NCI-H2196 (cell line): ENCODE measurements around the gene SPRYD4.
"Not testable (repeated sequence)": the region's sequence is repeated elsewhere in the genome, so short reads cannot be mapped to it uniquely, and the experiment has no call there.

Experiments used
- DNase-seq: peaks from one replicate; lab custom pipeline; 2025; ENCODE audit not compliant: unreplicated experiment; lab: John Stamatoyannopoulos, UW

SPRYD4 gene

DNA sequence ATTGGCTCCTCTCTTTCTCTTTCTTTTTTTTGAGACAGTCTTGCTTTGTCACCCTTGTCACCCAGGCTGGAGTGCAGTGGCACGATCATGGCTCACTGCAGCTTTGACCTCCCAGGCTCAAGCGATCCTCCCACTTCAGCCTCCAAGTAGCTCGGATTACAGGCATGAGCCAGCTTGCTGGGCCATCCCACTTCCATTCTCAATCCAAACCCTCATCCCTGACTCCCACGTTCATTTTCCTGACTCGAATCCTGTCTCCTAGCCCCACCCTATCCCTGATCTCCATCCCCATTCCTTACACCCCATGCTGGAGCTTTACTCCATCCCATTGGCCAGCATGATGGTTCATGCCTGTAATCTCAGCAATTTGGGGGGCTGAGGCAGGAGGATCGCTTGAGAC lies 7.8 kb downstream of the SPRYD4 start:
- no peak for DNase-seq

DNA sequence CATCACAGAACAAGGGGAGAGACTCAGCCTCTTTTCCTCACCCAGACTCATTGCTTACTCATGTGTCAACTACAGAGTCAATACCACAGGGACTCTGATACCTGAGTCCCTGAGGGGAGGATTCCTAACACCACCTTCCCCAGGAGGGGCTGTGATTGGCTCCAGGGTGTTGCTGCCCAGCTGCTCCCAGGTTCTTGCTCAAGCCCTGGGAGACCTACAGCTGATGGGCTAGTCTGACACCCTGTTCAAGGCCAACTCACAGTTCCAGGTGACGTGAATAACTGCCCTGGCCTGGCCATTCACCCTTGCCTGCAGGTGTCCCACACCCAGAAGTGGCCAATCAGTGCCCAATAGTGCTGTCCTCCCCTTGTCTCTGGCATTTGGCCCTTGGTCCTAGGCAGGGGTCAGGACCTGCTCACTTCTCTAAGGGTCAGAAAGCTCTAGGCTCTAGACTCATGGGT lies 8.6 kb downstream of the SPRYD4 start:
- DNase-seq, result no peak

DNA sequence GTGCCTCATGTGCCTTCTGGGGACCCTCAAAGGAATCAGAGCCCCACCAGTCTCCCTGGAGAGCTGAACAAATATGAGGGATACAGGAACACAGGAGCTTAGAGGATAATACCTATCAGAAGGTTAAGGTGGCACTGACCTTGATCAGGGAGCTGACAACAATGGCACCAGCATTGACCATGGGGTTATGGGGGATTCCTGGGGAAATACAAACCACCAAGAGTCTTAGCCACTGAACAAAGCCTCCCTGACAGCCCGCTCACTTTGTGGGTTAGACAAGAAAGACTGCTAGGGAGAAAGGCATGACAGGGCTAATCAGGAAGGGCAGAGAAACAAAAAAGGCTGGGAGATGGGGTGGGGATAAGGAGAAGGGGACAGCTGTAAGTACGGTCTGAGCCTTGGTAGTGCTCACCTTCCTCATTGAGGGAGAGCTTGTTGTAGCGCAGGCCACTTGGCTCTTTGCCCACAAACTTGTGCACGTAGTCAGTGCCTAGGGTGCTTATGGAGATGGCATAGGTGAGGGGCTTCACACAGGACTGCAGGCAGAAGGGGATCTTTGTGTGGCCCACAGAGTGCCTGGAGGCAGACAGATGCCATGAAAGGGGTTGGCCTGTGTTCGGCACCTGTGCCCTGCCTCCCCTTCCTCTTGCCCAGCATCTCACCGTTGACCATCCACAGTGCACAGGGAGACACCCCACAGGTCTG lies 9.3 kb downstream of the SPRYD4 start:
- no peak for DNase-seq

DNA sequence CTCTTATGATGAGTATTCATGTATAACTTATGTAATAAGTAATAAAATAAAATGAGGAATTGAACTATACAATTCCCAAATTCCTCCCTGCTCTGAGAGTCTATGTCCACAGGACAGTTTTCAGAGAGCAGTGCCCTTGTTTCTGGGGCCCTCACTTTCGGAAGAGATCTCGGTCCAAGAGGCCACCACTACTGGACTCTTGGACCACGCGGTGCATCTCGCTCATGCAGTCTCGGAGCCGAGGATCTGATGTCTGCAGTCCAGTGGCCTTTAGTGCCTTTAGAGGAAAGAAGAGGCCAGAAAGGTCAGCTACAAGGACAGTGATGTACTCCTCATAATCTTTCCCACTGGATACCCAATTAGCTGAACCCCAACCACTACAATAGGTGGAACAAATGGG lies 11.2 kb downstream of the SPRYD4 start:
- no peak for DNase-seq

DNA sequence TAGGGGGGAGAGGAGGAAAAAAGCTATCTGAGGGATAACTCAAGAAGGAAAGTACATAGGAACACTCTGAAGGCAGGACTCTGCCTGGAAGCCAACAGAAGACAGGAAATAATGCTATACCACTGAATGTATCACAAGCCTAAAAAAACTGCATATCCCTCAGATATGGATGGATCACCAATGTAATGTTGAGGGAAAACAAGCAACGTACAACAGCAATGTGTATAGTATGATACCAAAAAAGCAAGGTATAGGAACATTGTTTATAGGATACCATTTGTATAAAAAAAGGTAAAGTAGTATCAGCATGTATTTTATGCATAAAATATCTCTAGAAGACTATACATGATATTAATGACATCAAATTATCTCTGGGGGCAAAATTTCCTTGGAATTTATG lies 16.2 kb downstream of the SPRYD4 start:
- no peak for DNase-seq

DNA sequence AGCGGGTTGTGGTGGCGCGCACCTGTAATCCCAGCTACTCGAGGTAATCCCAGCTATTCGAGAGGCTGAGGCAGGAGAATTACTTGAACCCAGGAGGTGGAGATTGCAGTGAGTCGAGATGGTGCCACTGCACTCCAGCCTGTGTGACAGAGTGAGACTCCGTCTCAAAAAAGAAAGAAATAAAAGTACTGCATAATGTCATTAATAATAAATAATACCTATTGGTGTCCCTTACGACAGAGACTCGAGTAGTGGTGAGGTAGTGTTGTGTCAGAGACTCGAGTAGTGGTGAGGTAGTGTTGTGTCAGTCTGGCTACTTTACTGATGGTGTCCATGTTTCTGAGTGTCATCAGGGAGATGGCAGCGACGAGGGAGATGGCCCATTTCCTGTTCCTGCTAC lies 18.3 kb downstream of the SPRYD4 start:
- DNase-seq, result no peak

DNA sequence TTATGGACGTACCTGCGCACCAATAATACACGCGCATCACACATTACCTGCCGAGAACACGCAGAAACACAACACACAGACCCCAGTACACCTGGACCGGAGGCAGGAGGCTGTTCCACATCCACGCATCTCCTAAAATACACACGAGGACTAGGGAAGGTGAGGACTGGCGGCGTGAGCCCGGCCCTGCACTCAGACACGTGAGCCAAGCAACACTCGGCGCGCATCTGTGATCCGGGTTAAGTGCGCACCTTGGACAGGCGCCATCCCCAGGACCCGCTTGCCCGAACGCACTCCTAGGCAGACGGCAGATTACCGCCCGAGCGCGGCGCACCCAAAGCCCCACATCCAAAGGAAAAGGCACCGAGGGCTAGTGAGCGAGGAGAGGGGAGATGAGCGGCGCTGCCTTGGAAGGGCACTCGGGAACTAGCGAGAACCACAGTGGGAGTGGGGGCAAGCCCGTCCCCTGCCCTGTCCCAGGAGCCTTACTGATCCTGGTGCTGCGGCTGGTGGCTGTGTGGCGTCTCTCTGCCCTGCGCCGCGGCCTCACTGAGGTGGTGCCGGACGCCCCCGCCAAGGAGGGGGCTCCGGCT lies 19.2 kb downstream of the SPRYD4 start:
- DNase-seq, result peak; percentile 60

DNA sequence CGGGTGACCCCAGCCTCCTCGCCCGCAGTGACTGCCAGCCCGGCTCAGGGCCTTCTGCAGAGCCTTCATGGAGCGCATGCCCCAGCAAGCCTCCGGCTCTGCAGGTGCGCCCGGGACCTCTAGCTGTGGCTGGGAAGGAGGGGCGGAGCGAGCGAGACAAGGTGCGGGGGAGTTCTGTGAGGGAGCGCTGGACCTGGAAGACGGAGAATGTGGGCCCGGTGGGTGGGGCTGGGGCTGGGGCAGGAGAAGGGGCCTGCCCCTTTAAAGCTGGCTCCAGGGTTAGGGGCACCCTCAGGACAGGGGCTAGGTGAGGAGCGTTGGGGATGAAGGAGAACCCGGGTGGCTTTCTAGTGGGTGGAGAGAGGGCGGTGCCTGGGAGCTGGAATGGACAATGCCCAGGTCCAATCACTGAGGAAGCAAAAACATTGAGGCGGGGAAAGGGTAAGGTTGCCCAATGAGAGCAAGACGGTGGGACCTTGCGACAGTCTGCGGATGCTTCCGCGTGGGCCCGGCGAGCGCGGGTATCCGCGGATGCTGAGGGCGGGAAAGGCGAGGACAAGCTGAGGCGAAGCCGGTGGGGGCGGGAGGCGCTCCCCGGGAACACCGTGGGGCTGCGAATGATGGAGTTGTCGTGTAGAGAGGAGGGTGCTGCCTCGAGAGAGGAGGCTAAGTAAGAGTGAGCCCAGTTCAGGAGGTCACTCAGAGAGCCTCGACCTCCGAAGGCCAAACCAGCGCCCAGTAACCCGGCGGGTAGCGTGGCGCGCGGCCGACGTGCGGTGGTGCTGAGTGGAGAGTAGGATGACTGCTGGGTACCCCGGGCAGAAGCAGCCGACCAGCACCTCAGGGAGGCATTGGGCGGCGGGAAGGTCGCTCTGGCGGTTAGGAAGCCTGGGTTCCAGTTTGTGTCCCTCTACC lies 19.9 kb downstream of the SPRYD4 start, which contains the start of gene GLS2:
Gene GLS2 (minus strand): TSS at position 121 of the 915 bp plus-strand sequence. CDS start 43 bp downstream, at position 78.
- peak; percentile 92 for DNase-seq

DNA sequence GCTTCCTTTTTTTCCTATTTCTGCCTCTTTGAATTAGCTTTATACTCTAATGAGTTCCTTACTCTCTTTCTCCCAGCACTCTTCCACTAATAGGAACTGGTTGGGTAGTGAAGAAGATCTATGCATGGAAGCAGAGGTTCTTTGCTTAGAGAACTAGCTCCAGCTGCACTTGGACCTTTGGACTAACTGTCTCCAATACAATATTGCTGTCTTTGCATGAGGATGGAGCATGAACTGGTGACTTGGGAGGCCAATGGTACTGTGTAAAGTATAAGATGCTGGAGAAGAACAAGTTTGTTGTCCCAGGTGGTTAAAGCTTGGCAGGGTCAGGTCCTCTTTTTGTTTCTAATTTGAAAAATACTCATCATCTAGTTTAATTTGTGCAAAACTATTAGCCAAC lies 22.0 kb downstream of the SPRYD4 start:
- no peak for DNase-seq

DNA sequence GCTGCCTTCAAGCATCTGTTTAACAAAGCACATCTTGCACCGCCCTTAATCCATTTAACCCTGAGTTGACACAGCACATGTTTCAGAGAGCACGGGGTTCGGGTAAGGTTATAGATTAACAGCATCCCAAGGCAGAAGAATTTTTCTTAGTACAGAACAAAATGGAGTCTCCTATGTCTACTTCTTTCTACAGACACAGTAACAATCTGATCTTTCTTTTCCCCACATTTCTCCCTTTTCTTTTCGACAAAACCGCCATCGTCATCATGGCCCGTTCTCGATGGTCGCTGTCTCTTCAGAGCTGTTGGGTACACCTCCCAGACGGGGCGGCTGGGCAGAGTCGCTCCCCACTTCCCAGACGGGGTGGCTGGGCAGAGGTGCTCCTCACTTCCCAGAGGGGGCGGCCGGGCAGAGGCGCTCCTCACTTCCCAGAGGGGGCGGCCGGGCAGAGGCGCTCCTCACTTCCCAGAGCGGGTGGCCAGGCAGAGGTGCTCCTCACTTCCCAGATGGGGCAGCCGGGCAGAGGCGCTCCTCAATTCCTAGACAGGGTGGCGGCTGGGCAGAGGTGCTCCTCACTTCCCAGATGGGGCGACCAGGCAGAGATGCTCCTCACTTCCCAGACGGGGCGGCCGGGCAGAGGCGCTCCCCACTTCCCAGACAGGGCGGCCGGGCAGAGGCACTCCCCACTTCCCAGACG lies 25.2 kb downstream of the SPRYD4 start:
- not testable (repeated sequence) for DNase-seq

DNA sequence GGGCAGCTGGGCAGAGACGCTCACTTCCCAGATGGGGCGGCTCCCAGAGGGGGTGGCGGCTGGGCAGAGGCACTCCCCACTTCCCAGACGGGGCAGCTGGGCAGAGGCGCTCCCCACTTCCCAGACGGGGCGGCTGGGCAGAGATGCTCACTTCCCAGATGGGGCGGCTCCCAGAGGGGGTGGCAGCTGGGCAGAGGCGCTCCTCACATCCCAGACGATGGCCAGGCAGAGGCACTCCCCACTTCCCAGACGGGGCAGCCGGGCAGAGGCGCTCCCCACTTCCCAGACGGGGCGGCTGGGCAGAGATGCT lies 25.7 kb downstream of the SPRYD4 start:
- DNase-seq, result not testable (repeated sequence)

DNA sequence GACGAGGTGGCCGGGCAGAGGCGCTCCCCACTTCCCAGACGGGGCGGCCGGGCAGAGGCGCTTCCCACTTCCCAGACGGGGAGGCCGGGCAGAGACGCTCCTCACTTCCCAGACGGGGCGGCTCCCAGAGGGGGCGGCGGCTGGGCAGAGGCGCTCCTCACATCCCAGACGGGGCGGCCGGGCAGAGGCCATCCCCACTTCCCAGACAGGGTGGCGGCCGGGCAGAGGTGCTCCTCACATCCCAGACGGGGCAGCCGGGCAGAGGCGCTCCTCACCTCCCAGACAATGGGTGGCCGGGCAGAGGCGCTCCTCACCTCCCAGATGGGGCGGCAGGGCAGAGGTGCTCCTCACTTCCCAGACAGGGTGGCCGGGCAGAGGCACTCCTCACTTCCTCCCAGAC lies 26.1 kb downstream of the SPRYD4 start:
- DNase-seq, result not testable (repeated sequence)

DNA sequence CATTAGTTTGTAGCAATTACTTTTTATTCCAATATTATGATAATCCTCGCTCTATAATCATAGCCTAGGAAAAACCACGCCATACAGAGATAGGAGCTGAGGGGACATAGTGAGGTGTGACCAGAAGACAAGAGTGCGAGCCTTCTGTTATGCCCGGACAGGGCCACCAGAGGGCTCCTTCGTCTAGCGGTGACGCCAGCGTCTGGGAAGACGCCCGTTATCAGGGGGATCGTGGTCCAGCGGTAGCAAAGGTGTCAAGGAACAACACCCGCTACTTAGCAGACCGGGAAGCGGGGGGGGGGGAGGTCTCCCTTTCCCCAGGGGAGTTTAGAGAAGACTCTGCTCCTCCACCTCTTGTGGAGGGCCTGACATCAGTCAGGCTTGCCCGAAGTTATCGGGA lies 28.3 kb downstream of the SPRYD4 start:
- not testable (repeated sequence) for DNase-seq

DNA sequence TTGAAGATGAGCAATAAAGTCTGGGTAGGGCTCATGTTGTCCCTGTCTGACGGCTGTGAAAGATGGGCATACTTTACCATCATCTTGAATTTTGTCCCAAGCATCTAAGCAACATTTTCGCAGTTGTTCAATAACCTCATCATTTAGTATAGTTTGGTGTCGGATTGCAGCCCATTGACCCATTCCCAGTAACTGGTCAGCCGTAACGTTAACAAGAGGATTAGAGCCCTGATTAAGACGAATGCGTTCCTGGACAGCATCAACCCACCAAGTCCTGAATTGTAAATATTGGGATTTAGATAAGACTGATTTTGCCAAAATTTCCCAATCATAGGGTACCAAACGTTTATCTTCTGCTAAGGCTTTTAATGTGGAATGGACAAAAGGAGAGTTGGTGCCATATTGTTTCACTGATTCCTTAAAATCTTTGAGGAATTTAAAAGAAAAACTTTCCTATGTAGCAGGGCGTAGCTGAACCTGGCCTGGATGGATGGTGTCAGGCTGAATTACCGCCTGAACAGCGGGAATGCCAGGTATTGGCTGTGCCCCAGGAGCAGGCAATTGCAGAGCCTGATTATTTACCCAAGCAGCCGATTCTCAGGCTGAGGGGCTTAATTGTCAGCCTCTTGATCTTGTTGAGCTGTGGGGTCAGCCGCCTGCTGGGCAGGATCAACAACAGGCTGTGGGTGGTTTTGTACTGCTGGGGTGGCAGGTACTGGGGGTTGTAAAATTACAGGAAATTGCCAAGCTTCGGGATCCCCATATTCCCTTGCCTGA lies 29.9 kb downstream of the SPRYD4 start:
- not testable (repeated sequence) for DNase-seq

DNA sequence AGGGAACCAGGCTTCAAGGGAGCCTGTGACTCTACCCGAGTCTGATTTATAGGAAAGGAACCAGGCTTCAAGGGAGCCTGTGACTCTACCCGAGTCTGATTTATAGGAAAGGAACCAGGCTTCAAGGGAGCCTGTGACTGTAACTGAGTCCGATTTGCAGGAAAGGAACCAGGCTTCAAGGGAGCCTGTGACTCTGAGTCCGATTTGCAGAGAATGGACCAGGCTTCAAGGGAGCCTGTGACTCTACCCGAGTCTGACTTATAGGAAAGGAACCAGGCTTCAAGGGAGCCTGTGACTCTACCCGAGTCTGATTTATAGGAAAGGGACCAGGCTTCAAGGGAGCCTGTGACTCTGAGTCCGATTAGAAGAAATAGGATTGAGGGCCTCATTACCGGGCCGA lies 31.1 kb downstream of the SPRYD4 start:
- not testable (repeated sequence) for DNase-seq

DNA sequence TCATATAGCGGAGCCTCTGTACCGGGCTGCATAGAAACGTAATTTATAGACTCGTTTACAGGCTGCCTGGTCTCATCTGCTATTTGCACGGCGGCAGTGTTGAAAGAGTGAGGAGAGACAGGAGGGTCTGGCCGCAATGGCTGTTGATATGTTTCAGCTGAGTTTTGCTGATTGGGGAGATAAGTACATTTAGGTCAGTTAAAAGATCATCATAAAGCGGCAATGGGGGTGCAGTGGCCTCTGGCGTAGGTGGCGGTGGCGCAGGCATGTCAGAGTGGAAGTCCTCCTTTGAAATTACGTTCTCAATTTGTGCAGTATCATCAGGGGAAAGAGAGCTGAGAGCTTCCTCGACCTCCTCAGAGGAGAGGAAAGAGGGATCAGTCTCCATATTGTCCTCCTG lies 31.5 kb downstream of the SPRYD4 start:
- DNase-seq, result not testable (repeated sequence)

DNA sequence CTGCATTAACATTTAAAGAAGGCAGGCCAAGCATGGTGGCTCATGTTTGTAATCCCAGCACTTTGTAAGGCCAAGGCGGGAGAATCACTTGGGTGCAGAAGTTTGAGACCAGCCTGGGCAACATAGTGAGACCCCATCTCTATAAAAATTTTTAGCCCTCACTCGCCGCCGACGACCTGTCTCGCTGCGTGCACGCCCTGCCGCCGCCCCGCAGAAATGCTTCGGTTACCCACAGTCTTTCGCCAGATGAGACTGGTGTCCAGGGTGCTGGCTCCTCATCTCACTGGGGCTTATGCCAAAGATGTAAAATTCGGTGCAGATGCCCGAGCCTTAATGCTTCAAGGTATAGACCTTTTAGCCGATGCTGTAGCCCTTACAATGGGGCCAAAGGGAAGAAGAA lies 42.4 kb downstream of the SPRYD4 start:
- DNase-seq, result no peak

DNA sequence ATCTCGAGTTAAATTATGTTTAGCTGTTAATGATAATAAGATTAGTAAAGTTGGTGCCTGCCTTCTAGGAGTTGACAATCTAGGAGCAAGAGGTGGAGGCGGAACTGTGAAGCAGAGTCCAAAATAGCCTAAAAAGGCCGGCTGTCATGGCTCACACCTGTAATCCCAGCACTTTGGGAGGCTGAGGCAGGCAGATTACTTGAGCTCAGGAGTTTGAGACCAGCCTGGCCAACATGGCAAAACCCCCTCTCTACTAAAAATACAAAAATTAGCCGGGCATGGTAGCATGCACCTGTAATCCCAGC lies 45.6 kb downstream of the SPRYD4 start:
- DNase-seq, result not testable (repeated sequence)

DNA sequence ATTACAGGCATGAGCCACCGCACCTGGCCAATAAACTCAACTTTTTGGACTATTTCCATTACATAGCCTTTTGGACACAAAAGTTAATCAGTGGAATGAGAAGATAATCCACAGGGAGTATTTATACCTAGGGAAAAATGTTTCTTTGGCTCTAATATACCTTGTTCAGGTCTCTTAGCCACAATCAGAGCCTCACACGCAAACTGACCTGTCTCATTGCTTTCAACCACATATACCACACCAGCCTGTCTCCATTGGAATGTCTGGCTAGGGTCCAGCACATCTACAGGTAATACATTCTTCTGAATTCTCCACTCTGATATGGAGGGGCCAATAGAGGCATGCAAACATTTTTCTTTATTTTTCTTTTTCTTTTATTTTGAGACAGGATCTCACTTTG lies 49.5 kb downstream of the SPRYD4 start:
- no peak for DNase-seq

DNA sequence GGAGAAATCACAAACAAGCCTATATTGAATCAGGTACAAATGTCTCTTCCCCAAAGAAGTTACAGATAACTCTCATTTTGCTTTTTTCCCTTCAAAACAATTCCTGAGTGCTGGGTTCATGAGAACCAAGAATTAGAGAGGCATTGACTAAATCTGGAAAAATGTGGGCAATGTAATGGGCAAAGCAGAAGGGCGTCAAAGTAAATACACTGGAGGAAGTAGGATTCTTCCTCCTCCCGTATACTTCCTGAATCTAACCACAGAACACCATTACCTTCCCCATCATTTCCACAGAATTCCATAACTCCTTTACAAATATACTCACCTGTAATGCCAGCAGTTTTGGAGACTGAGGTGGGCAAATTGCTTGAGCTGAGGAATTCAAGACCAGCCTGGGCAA lies 50.2 kb downstream of the SPRYD4 start:
- DNase-seq, result no peak

DNA sequence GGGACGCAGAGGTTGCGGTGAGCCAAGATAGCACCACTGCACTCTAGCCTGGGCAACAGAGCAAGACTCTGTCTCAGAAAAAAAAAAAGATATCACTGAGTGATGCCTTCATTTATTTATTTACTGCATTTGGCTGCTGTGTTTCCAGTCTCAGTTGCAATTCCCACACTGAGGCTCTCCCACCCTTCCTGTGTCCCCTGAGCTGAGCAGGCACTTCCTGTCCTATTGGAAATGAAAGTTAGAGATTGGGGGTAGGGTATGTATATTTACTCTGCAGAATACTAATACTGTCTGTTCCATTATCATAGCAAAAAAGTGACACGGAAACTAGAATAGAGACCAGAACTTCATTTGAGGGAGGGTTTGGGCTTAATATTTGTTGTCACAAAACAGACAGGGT lies 51.7 kb downstream of the SPRYD4 start:
- no peak for DNase-seq
